Endothelial cell (in vitro differentiated cells): Measurements from ENCODE around the gene OR1Q1. TPM values are rescaled to one million over a fixed set of nuclear protein-coding genes. Genes with fewer than 3 reads are reported as not detected.

Source experiments
- DNase-seq: peaks from one replicate; pipeline ENCODE4 v3.0.0; 2021; ENCODE audit warnings: low spot score
- H3K27ac Mint-ChIP-seq: one replicate; pipeline ENCODE4 v1.8.0; 2021; ENCODE audit warnings: mixed read lengths, inconsistent platforms; ENCODE audit not compliant: unreplicated experiment
- H3K27me3 Mint-ChIP-seq: one replicate; pipeline ENCODE4 v1.8.0; 2021; ENCODE audit warnings: mild to moderate bottlenecking, moderate library complexity, mixed read lengths, inconsistent platforms; ENCODE audit not compliant: unreplicated experiment
- H3K36me3 Mint-ChIP-seq: one replicate; pipeline ENCODE4 v1.8.0; 2021; ENCODE audit warnings: mild to moderate bottlenecking, low read depth, mixed read lengths, inconsistent platforms; ENCODE audit not compliant: unreplicated experiment
- H3K4me1 Mint-ChIP-seq: one replicate; pipeline ENCODE4 v1.8.0; 2021; ENCODE audit warnings: mild to moderate bottlenecking, mixed read lengths, inconsistent platforms; ENCODE audit not compliant: unreplicated experiment
- H3K4me3 Mint-ChIP-seq: one replicate; pipeline ENCODE4 v1.8.0; 2021; ENCODE audit warnings: mild to moderate bottlenecking, mixed read lengths, inconsistent platforms; ENCODE audit not compliant: unreplicated experiment
- H3K9me3 Mint-ChIP-seq: one replicate; pipeline ENCODE4 v1.8.0; 2021; ENCODE audit warnings: mixed read lengths, inconsistent platforms; ENCODE audit not compliant: unreplicated experiment
- CTCF ChIP-seq: fragments of 200-600 bp; sonication (generic); IDR thresholded peaks from one replicate; pipeline ENCODE4 v1.5.0; 2021; ENCODE audit warnings: antibody characterized with exemption; ENCODE audit not compliant: unreplicated experiment
- total RNA-seq: library from RNA; stranded (reverse); fragmentation: NEBNext Ultra II Directional; extraction: Animal tissue kit (Norgen Biotek cat#: 25700); gene quantifications from one replicate; pipeline ENCODE4 v1.2.1, GENCODE V29; 2021; ENCODE audit not compliant: unreplicated experiment

The OR1Q1 gene
- total RNA-seq, 1 donor from 2014 or later = not detected

GRCh38 chr9:122605691-122606090, 8.8 kb upstream of the OR1Q1 start:
- Mint-ChIP-seq H3K27ac (no peak overlapping the region), H3K4me1 (no peaks in the 10 kb centered on the region), H3K27me3 (peaks cover 3% of the 10 kb centered on the region), H3K36me3 (peaks cover 9% of the 10 kb centered on the region), H3K9me3 (peaks cover 29% of the 10 kb centered on the region), H3K4me3 (no peak overlapping the region)
- no peak for DNase-seq
- TF ChIP-seq CTCF = no peak

- Mint-ChIP-seq H3K36me3 (peaks cover 9% of the 10 kb centered on the region), H3K9me3 (peaks cover 35% of the 10 kb centered on the region), H3K4me3 (no peak overlapping the region), H3K27ac (no peak overlapping the region), H3K27me3 (peaks cover 3% of the 10 kb centered on the region), H3K4me1 (no peaks in the 10 kb centered on the region)
- TF ChIP-seq CTCF = no peak
- DNase-seq = no peak
Observed at GRCh38 chr9:122606587-122606986, 8.0 kb upstream of the OR1Q1 start.

- peaks cover 9% of the 10 kb centered on the region for H3K36me3 Mint-ChIP-seq
- H3K4me1 Mint-ChIP-seq = no peaks in the 10 kb centered on the region
- TF ChIP-seq CTCF = no peak
- no peak for DNase-seq
- H3K27me3 Mint-ChIP-seq = peaks cover 3% of the 10 kb centered on the region
- H3K9me3 Mint-ChIP-seq = peaks cover 36% of the 10 kb centered on the region
- H3K4me3 Mint-ChIP-seq = no peak overlapping the region
- H3K27ac Mint-ChIP-seq = no peak overlapping the region
Observed at GRCh38 chr9:122609804-122610203, 4.7 kb upstream of the OR1Q1 start.

- Mint-ChIP-seq H3K9me3 (peaks cover 20% of the 10 kb centered on the region), H3K4me3 (no peak overlapping the region), H3K27ac (no peak overlapping the region), H3K36me3 (no peaks in the 10 kb centered on the region), H3K4me1 (no peaks in the 10 kb centered on the region), H3K27me3 (no peaks in the 10 kb centered on the region)
- no peak for DNase-seq
- no peak for TF ChIP-seq CTCF
Observed at GRCh38 chr9:122619996-122620395, 5.5 kb downstream of the OR1Q1 start.

- no peak for TF ChIP-seq CTCF
- Mint-ChIP-seq H3K27ac (no peak overlapping the region), H3K4me3 (no peak overlapping the region), H3K9me3 (peaks cover 10% of the 10 kb centered on the region), H3K27me3 (peaks cover 6% of the 10 kb centered on the region), H3K4me1 (no peaks in the 10 kb centered on the region), H3K36me3 (no peaks in the 10 kb centered on the region)
- DNase-seq = no peak
Observed at GRCh38 chr9:122642226-122642625, 27.7 kb downstream of the OR1Q1 start.
